ENCODE data around the gene ZMYM2.

The ZMYM2 gene

DNA sequence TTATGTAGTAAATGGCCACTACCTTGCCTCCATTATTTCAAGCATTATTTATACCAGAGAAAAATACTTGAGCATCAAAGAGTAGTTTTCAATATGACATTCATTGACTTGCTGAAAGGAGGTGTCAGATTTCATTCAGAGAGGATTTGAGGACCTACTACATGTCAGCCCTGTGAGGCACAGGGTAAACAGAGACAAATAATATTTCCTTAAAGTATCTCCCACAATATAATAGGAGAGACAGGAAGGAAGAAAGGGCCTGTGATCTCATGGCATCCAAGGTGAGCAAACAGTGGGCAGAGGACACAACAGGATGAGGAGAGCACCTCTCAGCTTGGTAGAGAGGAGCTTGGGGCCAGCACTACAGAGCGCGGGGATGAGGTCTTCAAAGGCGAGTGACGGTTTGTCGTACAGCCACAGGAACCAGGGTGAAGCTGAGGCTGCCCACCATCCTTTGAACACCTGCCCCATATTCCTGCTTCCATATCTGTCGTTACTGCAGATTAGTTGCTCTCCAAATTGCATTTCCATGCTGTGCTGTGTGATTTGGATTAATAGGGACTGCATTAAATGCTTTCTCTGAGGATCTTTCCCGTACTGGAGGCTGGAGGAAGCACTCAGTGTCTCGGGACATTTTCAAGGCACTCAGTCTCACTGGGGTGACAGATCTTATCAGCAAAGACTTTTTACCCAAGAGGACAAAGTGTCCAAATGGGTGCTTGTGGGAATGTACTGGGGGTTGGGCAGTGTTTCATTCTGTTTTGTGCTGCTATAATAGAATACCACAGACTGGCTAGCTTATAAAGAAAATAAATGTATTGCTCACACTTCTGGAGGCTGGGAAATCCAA is 143.2 kb downstream of the ZMYM2 start:
- no peak for DNase-seq (ENCODE audit: extremely low read depth in 1 of 2, low read depth in 1 of 2)

DNA sequence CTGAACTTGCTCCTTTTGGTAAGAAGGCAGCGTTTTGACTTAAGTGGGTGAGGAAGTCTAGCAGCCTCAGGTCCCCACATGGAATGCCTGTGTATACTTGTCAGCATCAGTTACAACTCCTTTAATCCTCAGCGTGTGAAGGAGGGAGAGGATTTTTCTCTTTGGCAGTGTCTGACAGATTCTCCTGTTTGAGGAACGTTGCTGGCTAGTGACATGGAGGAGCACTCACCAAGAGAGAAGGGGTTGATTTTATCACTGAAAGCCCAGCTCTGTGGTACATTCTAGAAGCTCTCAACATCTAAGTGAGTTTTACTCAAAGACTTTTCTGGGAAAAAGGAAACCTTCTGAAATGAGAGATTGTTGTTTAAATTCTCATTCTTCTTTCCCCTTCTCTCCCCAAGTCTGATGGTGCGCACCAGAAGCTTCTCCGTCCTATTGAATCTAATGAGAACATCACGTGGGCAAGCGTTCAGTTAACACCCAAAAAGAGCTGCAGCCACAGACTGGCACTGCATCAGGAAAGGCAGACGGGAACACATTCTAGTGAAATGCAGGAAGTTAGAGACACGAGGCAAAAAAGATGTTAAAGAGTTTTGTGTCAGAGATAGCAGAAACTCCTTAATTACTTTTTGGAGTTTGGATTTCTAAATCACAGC is 144.1 kb downstream of the ZMYM2 start:
- DNase-seq (ENCODE audit: extremely low read depth in 1 of 2, low read depth in 1 of 2) = no peak

DNA sequence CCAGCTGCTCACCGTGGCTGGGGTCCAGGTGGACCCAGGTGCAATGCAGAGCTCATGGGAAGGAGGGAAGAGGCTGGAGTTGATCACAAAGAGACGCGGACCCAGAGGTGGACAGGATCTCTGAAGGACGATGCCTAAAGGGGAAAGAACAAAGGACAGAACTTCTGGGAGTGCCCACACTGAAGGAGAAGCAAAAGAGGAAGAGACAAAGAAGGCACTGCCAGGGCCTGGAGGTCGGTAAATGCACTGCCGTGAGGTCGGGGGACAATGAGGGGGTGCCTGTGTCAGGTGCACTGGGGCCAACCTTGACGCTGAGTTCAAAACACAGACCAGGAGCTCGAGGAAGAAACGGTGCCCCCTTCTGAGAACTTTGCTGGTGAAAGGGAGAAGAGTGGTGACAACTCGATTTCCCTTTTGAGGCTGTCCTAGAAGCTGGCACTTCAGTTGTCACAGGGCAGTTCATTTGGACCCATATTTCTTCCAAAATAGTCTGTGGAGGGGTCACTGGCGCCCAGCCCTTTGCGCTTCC is 146.7 kb downstream of the ZMYM2 start:
- no peak for DNase-seq (ENCODE audit: extremely low read depth in 1 of 2, low read depth in 1 of 2)

DNA sequence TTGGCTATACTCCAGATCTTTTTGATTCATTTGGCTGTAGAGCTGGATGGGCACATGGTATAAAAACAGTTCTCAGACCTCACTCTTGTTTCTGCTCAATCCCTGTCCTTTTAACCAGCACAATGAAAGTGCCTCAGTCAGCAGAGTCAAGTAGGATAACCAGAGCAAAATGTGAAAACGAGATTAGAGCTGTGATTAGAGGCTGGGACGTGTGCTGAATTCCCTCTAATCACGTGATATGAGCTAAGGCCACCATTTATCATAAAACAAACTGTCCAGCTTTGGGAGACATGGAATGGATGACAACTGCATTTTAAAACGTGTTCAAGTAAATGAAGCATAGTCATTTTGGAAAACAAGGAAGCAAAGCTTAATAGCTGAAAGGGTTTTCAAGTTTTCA is 148.2 kb downstream of the ZMYM2 start:
- no peak for DNase-seq (ENCODE audit: extremely low read depth in 1 of 2, low read depth in 1 of 2)

DNA sequence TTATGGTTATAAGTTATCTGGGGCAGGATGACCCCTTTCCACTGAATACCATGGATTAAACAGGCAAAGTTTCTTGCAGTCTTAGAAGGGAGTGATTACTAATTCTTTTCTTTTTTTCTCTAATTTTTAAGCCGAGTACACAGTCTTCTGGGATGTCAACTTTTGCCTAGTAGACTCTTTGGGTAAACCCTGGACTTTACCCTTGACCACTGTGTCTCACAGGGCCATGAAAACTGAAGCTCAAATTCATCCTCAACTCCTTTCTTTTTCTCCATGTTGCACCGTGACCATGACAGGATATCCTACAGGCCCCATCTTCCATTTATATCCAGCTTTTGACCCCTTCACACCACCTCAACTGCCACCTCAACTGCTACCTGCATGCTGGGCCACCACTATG is 150.5 kb downstream of the ZMYM2 start:
- DNase-seq (ENCODE audit: extremely low read depth in 1 of 2, low read depth in 1 of 2) = no peak

DNA sequence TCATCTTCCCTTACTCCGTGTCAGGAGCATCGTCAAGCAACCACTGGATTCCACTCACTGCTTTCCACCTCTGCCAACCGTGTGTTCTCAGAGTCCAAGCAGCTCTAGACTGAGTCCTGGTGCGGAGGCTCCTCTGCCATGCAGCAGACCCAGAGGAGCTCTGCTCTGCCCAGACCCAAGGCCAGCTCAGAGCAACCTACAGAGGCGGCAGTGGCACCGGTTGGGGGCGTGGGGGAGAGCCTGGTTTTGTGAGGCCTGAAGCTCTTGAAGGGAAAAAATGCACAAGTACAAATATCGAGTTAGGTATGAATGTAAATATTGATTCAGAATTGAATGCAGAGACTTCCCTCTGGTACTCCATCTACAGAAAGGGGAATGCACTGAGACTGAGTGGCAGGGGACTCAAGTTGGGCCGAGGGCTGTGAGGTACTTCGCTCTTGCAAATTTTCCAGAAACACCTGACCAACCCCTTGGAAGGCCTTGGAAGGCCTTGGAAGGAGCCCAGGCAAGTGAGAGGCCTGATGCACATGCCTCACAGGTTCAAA is 155.6 kb downstream of the ZMYM2 start:
- no peak for DNase-seq (ENCODE audit: extremely low read depth in 1 of 2, low read depth in 1 of 2)

DNA sequence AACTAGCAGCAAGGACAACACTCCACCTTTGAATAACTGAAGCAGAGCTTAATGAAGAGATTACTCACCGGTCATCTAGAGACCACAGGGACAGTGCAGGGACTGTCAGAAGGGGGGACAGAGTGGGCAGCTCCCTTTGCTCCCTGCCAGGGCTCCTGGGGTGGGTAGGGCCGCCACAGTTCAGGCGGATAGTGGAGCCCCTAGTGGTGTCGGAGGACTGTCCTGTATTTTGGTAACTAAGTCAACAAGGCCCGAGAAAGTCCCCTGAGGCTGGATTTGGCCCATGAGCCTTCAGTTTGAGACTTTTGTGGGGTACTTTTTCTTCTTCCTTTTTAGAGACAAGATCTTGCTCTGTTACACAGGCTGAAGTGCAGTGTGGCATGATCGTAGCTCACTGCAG is 157.7 kb downstream of the ZMYM2 start:
- no peak for DNase-seq (ENCODE audit: extremely low read depth in 1 of 2, low read depth in 1 of 2)

DNA sequence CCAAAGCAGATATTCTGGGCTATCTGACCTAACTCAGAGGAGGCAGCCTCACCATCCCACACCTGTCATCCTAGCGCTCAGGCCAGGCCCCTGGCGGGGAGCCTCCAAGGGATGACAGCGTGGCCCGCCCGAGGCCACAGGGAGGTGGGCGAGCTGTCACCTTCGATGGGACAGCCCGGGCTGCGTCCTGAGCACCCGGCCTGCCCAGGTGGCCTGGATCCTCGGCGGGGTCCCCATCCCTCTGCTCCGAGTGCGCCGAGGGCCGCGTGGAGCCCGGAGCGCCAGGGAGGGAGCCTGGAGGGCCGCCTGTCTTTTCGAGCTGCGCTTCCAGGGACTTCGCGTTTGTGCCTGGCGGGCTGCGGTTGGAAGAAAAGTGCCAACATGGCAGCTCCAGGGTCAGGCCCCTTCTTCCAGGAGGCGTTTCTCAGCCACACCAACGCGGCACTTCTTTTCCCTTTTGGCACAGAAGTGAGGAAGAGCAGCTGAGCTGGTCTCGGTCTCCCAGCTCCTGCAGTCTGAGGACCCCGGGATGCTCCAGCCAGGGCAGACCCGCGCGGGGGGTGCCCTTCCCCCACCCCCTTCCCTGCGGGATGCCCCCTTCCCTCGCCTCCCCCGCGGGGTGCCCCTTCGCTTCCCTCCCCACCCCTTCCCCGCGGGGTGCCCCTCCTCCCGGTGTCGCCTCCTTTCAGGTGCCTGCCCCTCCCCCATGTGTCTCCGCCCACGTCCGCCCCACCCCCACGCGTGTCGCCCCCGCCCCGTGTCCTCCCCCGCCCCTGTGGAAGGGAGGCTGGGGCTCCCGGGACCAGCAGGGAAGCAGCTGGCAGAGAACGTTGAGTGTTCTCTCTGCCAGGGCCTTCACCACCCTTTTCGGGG is 160.0 kb downstream of the ZMYM2 start:
- DNase-seq (ENCODE audit: extremely low read depth in 1 of 2, low read depth in 1 of 2) = peak in 1 of 2 donors; percentile 36

DNA sequence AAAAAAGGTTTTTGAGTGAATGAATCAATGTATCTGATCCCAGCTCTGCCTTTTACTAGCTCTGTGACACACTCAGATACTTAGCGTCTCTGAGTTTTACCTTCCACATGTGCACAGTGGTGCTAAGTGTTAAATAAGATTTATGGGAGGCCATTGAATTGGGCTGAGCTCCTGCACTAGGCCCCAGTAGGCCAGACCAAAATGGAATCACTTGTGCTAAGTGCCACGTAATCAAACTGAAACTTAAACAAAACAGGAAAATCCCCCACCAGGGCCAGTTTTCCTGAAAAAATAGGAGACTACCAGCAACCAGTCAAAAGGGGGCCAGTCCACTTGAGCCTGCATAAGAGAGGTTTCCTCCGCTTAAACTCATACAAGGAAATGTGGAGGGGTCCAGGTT is 161.4 kb downstream of the ZMYM2 start:
- no peak for DNase-seq (ENCODE audit: extremely low read depth in 1 of 2, low read depth in 1 of 2)

DNA sequence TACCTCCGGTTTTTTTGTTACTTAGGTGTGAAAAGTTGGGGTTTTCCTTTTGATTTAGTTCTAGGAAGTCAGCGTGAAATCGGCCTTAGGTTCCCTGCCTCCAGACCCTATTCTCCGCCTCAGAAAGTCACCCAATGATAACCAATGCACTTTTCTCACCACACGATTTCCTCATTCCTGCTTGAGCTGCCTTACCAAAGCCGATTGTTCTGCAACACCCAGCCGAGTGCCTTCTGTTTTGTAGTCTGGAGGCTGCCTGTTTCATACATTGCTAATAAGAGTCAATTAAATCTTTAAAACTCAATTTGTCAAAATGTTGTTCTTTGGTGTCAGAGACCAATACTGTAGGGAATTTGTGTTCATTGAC is 162.6 kb downstream of the ZMYM2 start:
- no peak for DNase-seq (ENCODE audit: extremely low read depth in 1 of 2, low read depth in 1 of 2)

DNA sequence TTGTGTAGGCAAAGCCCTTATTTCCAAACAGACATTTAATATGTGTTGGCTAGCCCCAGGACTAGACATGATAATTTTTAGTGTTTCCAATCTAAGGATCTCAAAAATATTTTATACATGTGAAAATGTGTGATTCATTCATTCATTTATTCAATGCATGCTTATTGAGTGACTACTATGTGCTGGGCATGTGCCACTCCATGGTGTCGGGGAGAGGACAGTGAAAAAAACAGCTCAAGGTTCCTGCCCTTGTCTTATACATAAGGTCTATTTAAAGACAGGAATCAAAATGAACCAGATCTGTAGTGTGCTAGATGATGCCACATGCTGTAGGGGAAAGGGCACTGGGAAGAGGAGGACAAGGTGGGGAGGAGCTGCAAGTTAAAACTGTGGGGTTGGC is 165.8 kb downstream of the ZMYM2 start:
- DNase-seq (ENCODE audit: extremely low read depth in 1 of 2, low read depth in 1 of 2) = no peak

DNA sequence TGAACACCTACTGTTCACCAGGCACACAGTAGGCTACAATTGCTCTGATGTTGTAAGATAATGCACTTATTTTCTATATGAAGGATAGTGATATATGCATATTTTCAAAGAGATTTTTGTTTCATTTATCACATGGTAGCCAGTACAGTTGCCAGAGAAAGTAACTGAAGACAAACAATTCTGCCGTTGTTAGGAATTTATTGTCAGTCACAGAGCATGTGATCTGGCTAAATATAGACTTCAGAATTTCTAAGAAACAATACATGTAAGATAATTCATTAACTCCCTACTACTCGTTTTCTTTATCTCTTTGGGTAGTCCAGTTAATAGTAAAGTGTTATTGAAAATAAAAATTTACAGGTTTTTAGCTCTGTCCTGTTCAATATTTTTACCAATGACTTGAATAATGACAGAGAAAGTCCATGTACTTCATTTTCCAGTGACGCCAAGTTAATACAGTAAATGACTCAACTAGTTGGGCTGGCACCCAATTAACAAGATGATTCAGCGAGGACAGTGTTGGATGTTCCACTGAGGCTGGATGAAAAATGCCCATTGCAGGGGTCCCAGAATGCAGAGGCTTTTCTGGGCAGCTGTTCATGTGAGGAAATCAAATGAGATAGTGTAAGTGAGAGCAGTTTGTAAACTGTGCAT is 166.7 kb downstream of the ZMYM2 start:
- DNase-seq (ENCODE audit: extremely low read depth in 1 of 2, low read depth in 1 of 2) = no peak

DNA sequence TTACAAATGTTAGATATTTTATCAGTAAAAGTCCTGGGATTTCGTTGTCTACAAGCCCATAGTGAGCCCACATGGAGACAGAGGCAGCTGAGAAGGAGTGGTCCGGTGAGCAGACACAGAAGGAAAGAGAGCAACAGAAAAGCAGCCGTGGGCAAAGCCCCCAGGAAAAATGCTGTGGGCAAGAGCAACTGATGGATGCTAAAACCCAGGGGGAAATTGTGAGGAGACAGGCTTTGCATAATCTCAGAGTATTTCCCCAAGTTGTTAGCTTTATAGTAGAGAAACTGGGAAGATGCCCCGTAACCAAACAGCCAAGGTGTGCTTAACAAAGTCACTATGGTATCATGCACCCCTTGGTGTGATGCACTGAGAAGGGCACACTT is 167.2 kb downstream of the ZMYM2 start:
- DNase-seq (ENCODE audit: extremely low read depth in 1 of 2, low read depth in 1 of 2) = no peak

DNA sequence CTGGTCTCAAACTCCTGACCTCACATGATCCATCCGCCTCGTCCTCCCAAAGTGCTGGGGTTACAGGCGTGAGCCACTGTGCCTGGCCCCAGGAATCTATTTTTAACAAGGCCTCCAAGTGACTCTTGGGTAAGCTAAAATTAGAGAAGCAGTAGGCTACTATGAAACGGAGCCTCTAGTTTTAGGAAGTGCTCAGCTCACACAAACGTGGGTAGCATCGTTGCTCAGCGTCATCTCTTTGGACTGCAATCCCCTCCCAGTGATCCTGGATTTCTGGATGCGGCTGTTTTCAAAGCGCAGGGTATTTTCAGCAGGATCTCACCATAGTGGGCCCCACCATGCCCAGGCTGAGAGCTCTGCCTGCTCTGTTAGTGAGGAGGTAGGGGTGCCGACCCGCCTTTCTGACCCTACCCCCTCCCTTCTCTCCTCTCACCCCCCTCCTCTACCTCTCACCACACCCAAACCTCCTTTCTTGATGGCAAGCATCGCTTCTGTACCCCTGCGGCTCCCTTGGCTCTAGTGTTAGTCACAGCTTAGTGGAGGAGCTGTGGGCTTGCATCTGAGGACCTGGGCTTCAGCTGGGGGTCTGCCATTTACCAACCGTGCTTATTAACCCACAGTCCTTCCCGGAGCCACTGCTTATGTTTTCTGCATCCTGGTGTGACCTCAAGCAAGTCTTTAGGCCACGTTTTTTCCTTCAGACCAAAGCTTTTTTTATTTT is 168.2 kb downstream of the ZMYM2 start:
- DNase-seq (ENCODE audit: extremely low read depth in 1 of 2, low read depth in 1 of 2) = no peak

DNA sequence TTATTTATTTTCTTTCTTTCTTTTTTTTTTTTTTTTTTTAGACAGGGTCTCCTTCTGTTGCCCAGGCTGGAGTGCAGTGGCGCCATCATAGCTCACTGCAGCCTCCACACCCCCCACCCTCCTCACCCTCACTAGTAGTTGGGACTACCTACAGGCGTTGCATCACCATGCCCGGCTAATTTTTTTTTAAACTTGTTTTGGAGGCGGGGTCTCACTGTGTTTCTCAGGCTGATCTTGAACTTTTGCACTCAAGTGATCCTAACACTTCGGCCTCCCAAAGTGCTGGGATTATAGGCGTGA is 168.7 kb downstream of the ZMYM2 start:
- no peak for DNase-seq (ENCODE audit: extremely low read depth in 1 of 2, low read depth in 1 of 2)

DNA sequence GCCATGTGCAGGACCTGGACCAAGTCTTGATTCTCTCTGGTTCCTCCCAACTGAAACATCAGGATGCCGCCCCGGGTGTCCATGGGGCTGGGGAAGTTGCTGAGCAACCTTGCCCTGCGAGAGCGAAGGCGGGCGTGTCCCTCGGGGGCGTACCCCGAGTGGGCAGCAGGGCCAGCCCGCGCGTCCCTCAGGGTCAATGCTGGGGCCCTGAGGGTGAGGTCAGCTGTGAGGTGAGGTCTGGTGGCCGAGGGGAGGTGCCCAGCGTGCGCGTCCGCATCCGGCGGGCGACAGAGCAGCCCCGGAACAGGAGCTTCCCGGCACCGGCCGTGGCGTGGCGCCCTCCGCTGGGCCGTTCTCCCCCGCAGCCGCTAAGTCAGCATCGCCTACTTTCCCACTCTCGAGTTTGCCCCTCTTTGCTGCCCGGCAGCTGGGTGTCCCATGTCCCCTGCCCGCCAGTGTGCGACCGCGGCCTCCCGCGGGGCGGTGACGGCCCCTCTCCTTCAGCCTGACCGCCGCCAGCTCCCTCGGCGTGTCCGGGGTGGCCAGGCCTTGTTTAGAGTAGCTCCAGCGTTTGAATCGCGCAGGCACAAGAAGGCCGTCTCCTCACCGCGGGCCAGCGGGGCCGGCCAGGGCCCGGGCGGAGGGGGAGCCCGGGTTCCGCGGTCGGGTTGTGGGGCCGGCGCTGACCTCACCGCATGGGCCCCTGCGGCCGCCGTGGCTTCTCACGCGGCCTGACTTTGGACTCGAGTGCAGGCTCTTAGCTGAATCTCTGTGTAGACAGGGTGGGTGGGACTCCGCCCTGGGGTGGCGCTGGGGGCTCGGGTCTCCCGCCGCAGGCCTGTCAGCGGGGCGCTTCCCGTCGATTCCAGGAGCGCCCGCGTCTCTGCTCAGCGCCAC is 169.3 kb downstream of the ZMYM2 start:
- DNase-seq (ENCODE audit: extremely low read depth in 1 of 2, low read depth in 1 of 2) = no peak

DNA sequence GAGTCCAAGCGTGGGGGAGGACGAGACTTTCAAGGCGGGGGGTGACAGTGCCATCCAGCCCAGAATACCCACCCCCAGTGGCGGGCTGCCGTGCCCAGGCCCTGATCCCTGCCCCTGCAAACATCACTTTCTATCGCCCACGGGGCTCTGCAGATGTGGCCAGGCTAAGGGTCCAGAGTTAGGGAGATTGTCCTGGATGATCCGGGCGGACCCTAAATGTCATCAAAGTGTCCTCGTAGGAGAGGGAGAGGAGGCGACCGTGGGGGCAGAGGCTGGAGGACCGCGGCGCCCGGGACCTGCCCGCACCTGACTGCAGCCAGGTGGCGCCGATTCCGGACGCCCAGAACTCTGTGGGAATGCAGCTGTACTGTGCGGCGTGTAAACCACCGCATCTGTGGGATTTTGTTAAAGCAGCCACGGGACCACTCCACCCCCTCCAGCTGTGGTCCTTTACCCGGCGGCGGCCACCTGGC is 170.0 kb downstream of the ZMYM2 start:
- DNase-seq (ENCODE audit: extremely low read depth in 1 of 2, low read depth in 1 of 2) = no peak

DNA sequence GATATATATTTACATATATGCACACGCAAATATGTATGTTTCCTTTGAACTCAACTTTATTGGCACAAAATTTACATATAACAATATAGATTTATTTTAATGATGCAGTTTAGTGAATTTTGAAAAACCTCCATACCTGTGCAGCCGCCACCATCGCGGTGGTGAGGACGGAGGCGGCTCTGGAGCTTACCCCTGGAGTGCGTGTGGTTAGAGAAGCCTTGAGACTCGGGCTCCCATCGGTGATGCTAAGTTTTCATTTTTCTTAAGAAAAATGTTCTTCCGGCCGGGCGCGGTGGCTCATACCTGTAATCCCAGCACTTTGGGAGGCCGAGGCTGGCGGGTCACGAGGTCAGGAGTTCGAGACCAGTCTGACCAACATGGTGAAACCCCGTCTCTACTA is 170.5 kb downstream of the ZMYM2 start:
- no peak for DNase-seq (ENCODE audit: extremely low read depth in 1 of 2, low read depth in 1 of 2)

DNA sequence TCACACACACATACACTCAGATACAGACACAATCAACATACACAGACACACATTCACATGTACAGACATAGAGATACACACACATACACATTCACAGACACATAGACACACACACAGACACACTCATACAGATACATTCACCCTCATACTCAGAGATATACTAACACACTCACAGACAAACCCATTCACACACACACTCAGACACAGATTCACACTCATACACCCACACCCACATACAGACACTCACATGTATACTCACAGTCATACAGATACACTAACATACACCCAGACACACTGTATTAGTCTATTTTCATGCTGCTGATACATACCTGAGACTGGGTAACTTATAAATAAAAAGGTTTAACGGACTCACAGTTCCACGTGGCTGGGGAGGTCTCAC is 171.5 kb downstream of the ZMYM2 start:
- no peak for DNase-seq (ENCODE audit: extremely low read depth in 1 of 2, low read depth in 1 of 2)
